ENCODE data around the gene RPS3A. TPM values are rescaled to one million over a fixed set of nuclear protein-coding genes. Genes with fewer than 3 reads are reported as not detected.

RPS3A gene
- total and polyA plus RNA-seq, 9 of the 15 experiments (the other 6 are each of a cell fraction or from before 2014, with no cell fraction given): 2,102 to 5,488 (median 3,554) TPM

DNA sequence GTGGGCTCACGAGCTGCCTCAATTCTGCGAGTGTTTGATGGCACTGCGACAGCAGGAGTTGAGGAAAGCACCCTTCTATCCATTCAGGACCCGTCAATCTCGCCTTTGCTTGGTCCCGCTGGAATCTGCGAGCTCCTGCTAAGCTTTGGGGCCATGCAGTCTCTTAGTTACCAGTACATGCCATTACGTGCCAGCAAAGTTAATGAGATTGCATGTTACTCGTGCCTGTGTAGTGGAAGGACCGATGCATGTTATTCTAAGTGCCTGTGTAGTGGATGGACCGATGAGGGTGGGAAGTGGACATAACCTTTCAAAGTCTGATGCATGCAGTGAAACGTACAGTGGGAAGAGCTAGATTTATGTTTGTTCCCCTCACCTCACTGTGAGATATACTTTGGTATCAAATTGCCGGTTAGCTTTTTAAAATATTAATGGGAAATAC lies 569 bp downstream of the RPS3A start (continued):
- TF ChIP-seq RBBP5 (IDR thresholded peaks at IDR 0.05; ENCODE audit: borderline replicate concordance, insufficient read depth, low read length, poor library complexity, severe bottlenecking) (peak; percentile 6), KLF16 (IDR thresholded peaks at IDR 0.05) (no peak), ZNF165 (CRISPR knock-in tag; IDR thresholded peaks at IDR 0.05; ENCODE audit: borderline replicate concordance) (peak; percentile 63; the same call in 1 of the 2 replicates), SMAD1 (IDR thresholded peaks at IDR 0.05; ENCODE audit: low read depth, low read length, partially characterized antibody) (no peak), NR2C1 (IDR thresholded peaks at IDR 0.05) (no peak), NR2C1 (tag; IDR thresholded peaks at IDR 0.05) (no peak), TARDBP (IDR thresholded peaks at IDR 0.05) (no peak), ZNF282 (CRISPR knock-in tag; IDR thresholded peaks at IDR 0.05) (no peak), SRSF9 (IDR thresholded peaks at IDR 0.05; ENCODE audit: borderline replicate concordance, low read depth, low read length) (no peak), ZBTB11 (CRISPR knock-in tag; IDR thresholded peaks at IDR 0.05) (no peak), SRF (CRISPR knock-in tag; IDR thresholded peaks at IDR 0.05) (0 out of 4 replicates have a peak, but pooled peaks of 1 of the 2 experiments have one; percentile 1), CREB3L1 (IDR thresholded peaks at IDR 0.05; ENCODE audit: borderline replicate concordance, low read depth) (no peak), RBM39 (optimal IDR thresholded peaks at IDR 0.05; ENCODE audit: low read depth, low read length) (peak; percentile 46), KLF10 (CRISPR knock-in tag; IDR thresholded peaks at IDR 0.05) (peak; percentile 42; the same call in 1 of the 2 replicates), NFE2 (IDR thresholded peaks at IDR 0.05; ENCODE audit: low read depth) (no peak), CBFA2T3 (IDR thresholded peaks at IDR 0.05) (no peak), SRSF7 (optimal IDR thresholded peaks at IDR 0.05; ENCODE audit: low read depth, low read length) (no peak), SIN3A (IDR thresholded peaks at IDR 0.05; ENCODE audit: borderline replicate concordance in 2 of 2, control insufficient read depth in 1 of 2, low read depth in 2 of 2, low read length in 2 of 2) (0 out of 4 replicates have a peak, but pooled peaks of 1 of the 2 experiments have one; percentile 27), SMARCA5 (IDR thresholded peaks at IDR 0.05) (no peak), KAT7 (CRISPR knock-in tag; IDR thresholded peaks at IDR 0.05; ENCODE audit: borderline replicate concordance) (peak; percentile 13; the same call in 1 of the 2 replicates)
- TF ChIP-seq, protein P1, sequence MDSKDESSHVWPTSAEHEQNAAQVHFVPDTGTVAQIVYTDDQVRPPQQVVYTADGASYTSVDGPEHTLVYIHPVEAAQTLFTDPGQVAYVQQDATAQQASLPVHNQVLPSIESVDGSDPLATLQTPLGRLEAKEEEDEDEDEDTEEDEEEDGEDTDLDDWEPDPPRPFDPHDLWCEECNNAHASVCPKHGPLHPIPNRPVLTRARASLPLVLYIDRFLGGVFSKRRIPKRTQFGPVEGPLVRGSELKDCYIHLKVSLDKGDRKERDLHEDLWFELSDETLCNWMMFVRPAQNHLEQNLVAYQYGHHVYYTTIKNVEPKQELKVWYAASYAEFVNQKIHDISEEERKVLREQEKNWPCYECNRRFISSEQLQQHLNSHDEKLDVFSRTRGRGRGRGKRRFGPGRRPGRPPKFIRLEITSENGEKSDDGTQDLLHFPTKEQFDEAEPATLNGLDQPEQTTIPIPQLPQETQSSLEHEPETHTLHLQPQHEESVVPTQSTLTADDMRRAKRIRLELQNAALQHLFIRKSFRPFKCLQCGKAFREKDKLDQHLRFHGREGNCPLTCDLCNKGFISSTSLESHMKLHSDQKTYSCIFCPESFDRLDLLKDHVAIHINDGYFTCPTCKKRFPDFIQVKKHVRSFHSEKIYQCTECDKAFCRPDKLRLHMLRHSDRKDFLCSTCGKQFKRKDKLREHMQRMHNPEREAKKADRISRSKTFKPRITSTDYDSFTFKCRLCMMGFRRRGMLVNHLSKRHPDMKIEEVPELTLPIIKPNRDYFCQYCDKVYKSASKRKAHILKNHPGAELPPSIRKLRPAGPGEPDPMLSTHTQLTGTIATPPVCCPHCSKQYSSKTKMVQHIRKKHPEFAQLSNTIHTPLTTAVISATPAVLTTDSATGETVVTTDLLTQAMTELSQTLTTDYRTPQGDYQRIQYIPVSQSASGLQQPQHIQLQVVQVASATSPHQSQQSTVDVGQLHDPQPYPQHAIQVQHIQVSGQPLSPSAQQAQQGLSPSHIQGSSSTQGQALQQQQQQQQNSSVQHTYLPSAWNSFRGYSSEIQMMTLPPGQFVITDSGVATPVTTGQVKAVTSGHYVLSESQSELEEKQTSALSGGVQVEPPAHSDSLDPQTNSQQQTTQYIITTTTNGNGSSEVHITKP (IDR thresholded peaks at IDR 0.05; ENCODE audit: partially characterized antibody): no peak
